ENCODE measurements around the gene NYAP1.
"Not testable (repeated sequence)": the region's sequence is repeated elsewhere in the genome, so short reads cannot be mapped to it uniquely, and the experiment has no call there.

Gene NYAP1

GRCh38 chr7:100484673-100485045, 932 bp downstream of the NYAP1 start:
- no peak for DNase-seq

- DNase-seq, result no peak
Measured at GRCh38 chr7:100485471-100485876, 1.7 kb downstream of the NYAP1 start.

- no peak for DNase-seq
Measured at GRCh38 chr7:100486111-100486636, 2.4 kb downstream of the NYAP1 start.

GRCh38 chr7:100486753-100487446, 3.2 kb downstream of the NYAP1 start:
- no peak for DNase-seq

- DNase-seq, result no peak
Measured at GRCh38 chr7:100488333-100489095, 4.8 kb downstream of the NYAP1 start.

GRCh38 chr7:100489121-100489520, 5.4 kb downstream of the NYAP1 start:
- no peak for DNase-seq

- peak; percentile 98 for DNase-seq
Measured at GRCh38 chr7:100489824-100490223, 6.1 kb downstream of the NYAP1 start.

- DNase-seq, result no peak
Measured at GRCh38 chr7:100490483-100491191, 6.9 kb downstream of the NYAP1 start.

GRCh38 chr7:100491192-100491578, 7.5 kb downstream of the NYAP1 start:
- no peak for DNase-seq

GRCh38 chr7:100492738-100493475, 9.2 kb downstream of the NYAP1 start:
- DNase-seq, result no peak

- no peak for DNase-seq
Measured at GRCh38 chr7:100493476-100494264, 9.9 kb downstream of the NYAP1 start.

- no peak for DNase-seq
Measured at GRCh38 chr7:100496509-100496908, 12.8 kb downstream of the NYAP1 start.

GRCh38 chr7:100500743-100501142, 17.0 kb downstream of the NYAP1 start:
- not testable (repeated sequence) for DNase-seq

- DNase-seq, result not testable (repeated sequence)
Measured at GRCh38 chr7:100504031-100504430, 20.3 kb downstream of the NYAP1 start.

GRCh38 chr7:100504887-100505611, 21.3 kb downstream of the NYAP1 start:
- no peak for DNase-seq

GRCh38 chr7:100506356-100506923, 22.7 kb downstream of the NYAP1 start:
- no peak for DNase-seq

- DNase-seq, result peak; percentile 23
Measured at GRCh38 chr7:100509231-100509630, 25.5 kb downstream of the NYAP1 start.

- no peak for DNase-seq
Measured at GRCh38 chr7:100510437-100511239, 26.9 kb downstream of the NYAP1 start.

GRCh38 chr7:100513212-100513810, 29.6 kb downstream of the NYAP1 start:
- no peak for DNase-seq

All from NCI-H2107 (cell line).